Suprapubic skin (tissue), 3 donors: ENCODE measurements around the gene MED17.

Source experiments
- EP300 ChIP-seq: sonication (generic); formaldehyde crosslinking; IDR thresholded peaks from one replicate; pipeline ENCODE4 v1.6.1; 2017; ENCODE audit warnings: antibody characterized with exemption
- POLR2A ChIP-seq, 2 donors: fragments of 450-650 bp; IDR thresholded peaks; one replicate each; pipeline ENCODE4 v1.6.1; 2017; ENCODE audit warnings: antibody characterized with exemption in 2 of 2, mild to moderate bottlenecking in 2 of 2, moderate library complexity in 2 of 2
- TF ChIP-seq, protein P1 (sequence below), 2 donors: fragments of 200-600 bp in 1 of 2; fragments of 450-650 bp in 1 of 2; sonication (generic) in 1 of 2; IDR thresholded peaks; one replicate each; pipeline ENCODE4 v1.5.1; 2016 to 2019; ENCODE audit warnings: antibody characterized with exemption in 2 of 2, mild to moderate bottlenecking in 1 of 2, moderate library complexity in 1 of 2

- no peak for TF ChIP-seq POLR2A (IDR thresholded peaks at IDR 0.05)
- TF ChIP-seq, protein P1, sequence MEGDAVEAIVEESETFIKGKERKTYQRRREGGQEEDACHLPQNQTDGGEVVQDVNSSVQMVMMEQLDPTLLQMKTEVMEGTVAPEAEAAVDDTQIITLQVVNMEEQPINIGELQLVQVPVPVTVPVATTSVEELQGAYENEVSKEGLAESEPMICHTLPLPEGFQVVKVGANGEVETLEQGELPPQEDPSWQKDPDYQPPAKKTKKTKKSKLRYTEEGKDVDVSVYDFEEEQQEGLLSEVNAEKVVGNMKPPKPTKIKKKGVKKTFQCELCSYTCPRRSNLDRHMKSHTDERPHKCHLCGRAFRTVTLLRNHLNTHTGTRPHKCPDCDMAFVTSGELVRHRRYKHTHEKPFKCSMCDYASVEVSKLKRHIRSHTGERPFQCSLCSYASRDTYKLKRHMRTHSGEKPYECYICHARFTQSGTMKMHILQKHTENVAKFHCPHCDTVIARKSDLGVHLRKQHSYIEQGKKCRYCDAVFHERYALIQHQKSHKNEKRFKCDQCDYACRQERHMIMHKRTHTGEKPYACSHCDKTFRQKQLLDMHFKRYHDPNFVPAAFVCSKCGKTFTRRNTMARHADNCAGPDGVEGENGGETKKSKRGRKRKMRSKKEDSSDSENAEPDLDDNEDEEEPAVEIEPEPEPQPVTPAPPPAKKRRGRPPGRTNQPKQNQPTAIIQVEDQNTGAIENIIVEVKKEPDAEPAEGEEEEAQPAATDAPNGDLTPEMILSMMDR (IDR thresholded peaks at IDR 0.05) = no peak
- TF ChIP-seq EP300 = no peak
Measured at GRCh38 chr11:93773045-93773477, 11.0 kb upstream of the MED17 start.
